K562 (cell line): ENCODE measurements around the gene RABL3.

ENCODE experiments used
- FOXM1 ChIP-seq, 2 experiments: fragments of 450-650 bp in 1 of 2; sonication (generic) in 1 of 2; formaldehyde crosslinking in 1 of 2; IDR thresholded peaks; 2 replicates each; pipeline versions ENCODE4 v1.6.1 to v1.9.0; 2017 to 2022; ENCODE audit warnings: low read depth in 2 of 2, mild to moderate bottlenecking in 2 of 2, missing genetic modification reagents in 1 of 2, moderate library complexity in 1 of 2
- GABPB1 ChIP-seq: sonication (generic); formaldehyde crosslinking; IDR thresholded peaks from 2 replicates; pipeline ENCODE4 v1.8.0; 2022; ENCODE audit warnings: mild to moderate bottlenecking, missing genetic modification reagents
- JUN ChIP-seq, 2 experiments: sonication (generic) in 1 of 2; formaldehyde crosslinking in 1 of 2; IDR thresholded peaks; 2 replicates each; pipeline versions ENCODE4 v1.6.1 to v1.8.0; 2012 to 2022; ENCODE audit warnings: borderline replicate concordance in 2 of 2, mild to moderate bottlenecking in 2 of 2, improper control_type of control experiment in 1 of 2, low read depth in 1 of 2, low read length in 1 of 2, missing genetic modification reagents in 1 of 2
- MXI1 ChIP-seq: IDR thresholded peaks from 2 replicates; pipeline ENCODE4 v1.6.1; 2011; ENCODE audit warnings: low read depth, mild to moderate bottlenecking, improper control_type of control experiment, low read length
- NR2C2 ChIP-seq, 2 experiments: fragments of 200-800 bp in 1 of 2; sonication (Bioruptor generic) in 1 of 2; sonication (generic) in 1 of 2; formaldehyde crosslinking in 1 of 2; IDR thresholded peaks; 2 replicates each; pipeline versions ENCODE4 v1.6.1 to v1.8.0; 2016 to 2022; ENCODE audit warnings: mild to moderate bottlenecking in 1 of 2, missing compliant biosample characterization in 1 of 2, missing genetic modification characterization in 1 of 2, missing genetic modification reagents in 1 of 2
- RCOR1 ChIP-seq, 2 experiments: IDR thresholded peaks; 2 replicates each; pipeline ENCODE4 v1.6.1; 2012; ENCODE audit warnings: low read depth in 2 of 2, low read length in 2 of 2, borderline replicate concordance in 1 of 2, improper control_type of control experiment in 1 of 2
- SMC3 ChIP-seq: conservative IDR thresholded peaks from 2 replicates; pipeline ENCODE4 v1.6.1; 2011; ENCODE audit warnings: low read depth, low read length, improper control_type of control experiment; ENCODE audit not compliant: insufficient read depth
- SP1 ChIP-seq: sonication (generic); formaldehyde crosslinking; IDR thresholded peaks from 2 replicates; pipeline ENCODE4 v1.8.1; 2022; ENCODE audit warnings: mild to moderate bottlenecking, missing genetic modification reagents
- TF ChIP-seq, protein P1 (sequence below): fragments of 450-650 bp; IDR thresholded peaks from 2 replicates; pipeline ENCODE4 v1.6.1; 2016; ENCODE audit warnings: borderline replicate concordance

DNA sequence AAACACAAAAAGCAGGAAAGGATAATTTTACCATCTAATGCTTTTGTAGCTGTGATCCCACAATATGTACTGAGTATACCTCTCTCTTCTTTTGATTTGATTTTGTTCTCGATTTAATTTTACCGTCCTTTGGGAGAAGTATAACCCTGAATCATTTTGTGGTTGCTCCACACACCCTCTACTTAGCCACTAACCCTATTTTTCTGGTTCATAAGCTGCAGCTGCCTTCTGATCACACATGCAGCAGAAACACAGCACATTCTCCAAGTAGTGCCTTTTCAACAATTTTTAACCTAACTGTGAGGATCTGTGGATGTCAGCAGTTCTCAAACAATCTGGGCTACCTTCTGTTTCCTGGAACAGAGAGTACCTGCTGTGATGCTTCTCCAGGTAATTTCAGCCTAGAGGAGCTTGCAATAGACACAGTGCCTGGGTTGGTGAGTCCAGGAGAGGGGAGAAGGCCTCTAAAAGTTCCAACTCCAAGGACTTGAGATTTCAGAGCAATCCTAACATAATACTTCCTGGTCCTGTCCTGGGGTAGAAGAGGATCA, 100.5 kb downstream of the RABL3 start:
- TF ChIP-seq JUN (IDR thresholded peaks at IDR 0.05; ENCODE audit: borderline replicate concordance, low read depth, low read length) (no peak), JUN (CRISPR knock-in tag; IDR thresholded peaks at IDR 0.05; ENCODE audit: borderline replicate concordance) (no peak), RCOR1 (IDR thresholded peaks at IDR 0.05; ENCODE audit: borderline replicate concordance in 1 of 2, low read depth in 2 of 2, low read length in 2 of 2) (no peak), GABPB1 (no peak), FOXM1 (IDR thresholded peaks at IDR 0.05; ENCODE audit: low read depth) (no peak), FOXM1 (CRISPR knock-in tag; IDR thresholded peaks at IDR 0.05; ENCODE audit: low read depth) (no peak), NR2C2 (CRISPR knock-in tag; IDR thresholded peaks at IDR 0.05) (no peak), NR2C2 (tag; IDR thresholded peaks at IDR 0.05) (no peak), SP1 (CRISPR knock-in tag) (no peak), SMC3 (no peak), MXI1 (no peak)
- TF ChIP-seq, protein P1, sequence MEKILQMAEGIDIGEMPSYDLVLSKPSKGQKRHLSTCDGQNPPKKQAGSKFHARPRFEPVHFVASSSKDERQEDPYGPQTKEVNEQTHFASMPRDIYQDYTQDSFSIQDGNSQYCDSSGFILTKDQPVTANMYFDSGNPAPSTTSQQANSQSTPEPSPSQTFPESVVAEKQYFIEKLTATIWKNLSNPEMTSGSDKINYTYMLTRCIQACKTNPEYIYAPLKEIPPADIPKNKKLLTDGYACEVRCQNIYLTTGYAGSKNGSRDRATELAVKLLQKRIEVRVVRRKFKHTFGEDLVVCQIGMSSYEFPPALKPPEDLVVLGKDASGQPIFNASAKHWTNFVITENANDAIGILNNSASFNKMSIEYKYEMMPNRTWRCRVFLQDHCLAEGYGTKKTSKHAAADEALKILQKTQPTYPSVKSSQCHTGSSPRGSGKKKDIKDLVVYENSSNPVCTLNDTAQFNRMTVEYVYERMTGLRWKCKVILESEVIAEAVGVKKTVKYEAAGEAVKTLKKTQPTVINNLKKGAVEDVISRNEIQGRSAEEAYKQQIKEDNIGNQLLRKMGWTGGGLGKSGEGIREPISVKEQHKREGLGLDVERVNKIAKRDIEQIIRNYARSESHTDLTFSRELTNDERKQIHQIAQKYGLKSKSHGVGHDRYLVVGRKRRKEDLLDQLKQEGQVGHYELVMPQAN, result no peak
